ENCODE measurements around the gene OR6J1.

DNA sequence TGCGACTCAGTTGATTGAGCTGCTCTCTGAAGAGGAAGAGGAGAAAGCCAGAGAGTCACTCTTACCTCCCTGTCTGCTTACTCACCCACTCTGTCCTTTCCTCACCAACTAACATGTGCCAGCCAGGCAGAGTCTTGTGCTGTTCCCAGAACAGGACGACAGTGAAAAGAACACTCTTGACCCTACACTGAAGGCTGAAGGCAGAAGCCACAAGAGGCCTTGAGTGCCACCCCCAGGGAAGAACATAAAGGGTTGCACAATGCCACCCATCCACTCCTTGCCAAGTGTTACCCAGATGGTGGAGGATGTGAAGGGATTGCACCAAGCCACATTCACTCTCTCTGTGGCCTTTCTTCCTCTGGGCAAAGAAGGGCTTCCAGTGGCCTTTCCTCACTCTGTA is 33.2 kb downstream of the OR6J1 start:
- no peak for TF ChIP-seq ZNF600 (tag by site-specific recombination; IDR thresholded peaks at IDR 0.05)
- TF ChIP-seq ZNF530 (tag by site-specific recombination; IDR thresholded peaks at IDR 0.05; ENCODE audit: low read depth) = no peak
- TF ChIP-seq, protein P1, sequence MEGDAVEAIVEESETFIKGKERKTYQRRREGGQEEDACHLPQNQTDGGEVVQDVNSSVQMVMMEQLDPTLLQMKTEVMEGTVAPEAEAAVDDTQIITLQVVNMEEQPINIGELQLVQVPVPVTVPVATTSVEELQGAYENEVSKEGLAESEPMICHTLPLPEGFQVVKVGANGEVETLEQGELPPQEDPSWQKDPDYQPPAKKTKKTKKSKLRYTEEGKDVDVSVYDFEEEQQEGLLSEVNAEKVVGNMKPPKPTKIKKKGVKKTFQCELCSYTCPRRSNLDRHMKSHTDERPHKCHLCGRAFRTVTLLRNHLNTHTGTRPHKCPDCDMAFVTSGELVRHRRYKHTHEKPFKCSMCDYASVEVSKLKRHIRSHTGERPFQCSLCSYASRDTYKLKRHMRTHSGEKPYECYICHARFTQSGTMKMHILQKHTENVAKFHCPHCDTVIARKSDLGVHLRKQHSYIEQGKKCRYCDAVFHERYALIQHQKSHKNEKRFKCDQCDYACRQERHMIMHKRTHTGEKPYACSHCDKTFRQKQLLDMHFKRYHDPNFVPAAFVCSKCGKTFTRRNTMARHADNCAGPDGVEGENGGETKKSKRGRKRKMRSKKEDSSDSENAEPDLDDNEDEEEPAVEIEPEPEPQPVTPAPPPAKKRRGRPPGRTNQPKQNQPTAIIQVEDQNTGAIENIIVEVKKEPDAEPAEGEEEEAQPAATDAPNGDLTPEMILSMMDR (tag by site-specific recombination; IDR thresholded peaks at IDR 0.05) = no peak
- no peak for TF ChIP-seq ZNF324 (tag by site-specific recombination; IDR thresholded peaks at IDR 0.05)
- TF ChIP-seq ZNF114 (tag by site-specific recombination; IDR thresholded peaks at IDR 0.05) = no peak
- TF ChIP-seq, protein P2, sequence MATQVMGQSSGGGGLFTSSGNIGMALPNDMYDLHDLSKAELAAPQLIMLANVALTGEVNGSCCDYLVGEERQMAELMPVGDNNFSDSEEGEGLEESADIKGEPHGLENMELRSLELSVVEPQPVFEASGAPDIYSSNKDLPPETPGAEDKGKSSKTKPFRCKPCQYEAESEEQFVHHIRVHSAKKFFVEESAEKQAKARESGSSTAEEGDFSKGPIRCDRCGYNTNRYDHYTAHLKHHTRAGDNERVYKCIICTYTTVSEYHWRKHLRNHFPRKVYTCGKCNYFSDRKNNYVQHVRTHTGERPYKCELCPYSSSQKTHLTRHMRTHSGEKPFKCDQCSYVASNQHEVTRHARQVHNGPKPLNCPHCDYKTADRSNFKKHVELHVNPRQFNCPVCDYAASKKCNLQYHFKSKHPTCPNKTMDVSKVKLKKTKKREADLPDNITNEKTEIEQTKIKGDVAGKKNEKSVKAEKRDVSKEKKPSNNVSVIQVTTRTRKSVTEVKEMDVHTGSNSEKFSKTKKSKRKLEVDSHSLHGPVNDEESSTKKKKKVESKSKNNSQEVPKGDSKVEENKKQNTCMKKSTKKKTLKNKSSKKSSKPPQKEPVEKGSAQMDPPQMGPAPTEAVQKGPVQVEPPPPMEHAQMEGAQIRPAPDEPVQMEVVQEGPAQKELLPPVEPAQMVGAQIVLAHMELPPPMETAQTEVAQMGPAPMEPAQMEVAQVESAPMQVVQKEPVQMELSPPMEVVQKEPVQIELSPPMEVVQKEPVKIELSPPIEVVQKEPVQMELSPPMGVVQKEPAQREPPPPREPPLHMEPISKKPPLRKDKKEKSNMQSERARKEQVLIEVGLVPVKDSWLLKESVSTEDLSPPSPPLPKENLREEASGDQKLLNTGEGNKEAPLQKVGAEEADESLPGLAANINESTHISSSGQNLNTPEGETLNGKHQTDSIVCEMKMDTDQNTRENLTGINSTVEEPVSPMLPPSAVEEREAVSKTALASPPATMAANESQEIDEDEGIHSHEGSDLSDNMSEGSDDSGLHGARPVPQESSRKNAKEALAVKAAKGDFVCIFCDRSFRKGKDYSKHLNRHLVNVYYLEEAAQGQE (tag by site-specific recombination; IDR thresholded peaks at IDR 0.05) = no peak
- TF ChIP-seq, protein P3, sequence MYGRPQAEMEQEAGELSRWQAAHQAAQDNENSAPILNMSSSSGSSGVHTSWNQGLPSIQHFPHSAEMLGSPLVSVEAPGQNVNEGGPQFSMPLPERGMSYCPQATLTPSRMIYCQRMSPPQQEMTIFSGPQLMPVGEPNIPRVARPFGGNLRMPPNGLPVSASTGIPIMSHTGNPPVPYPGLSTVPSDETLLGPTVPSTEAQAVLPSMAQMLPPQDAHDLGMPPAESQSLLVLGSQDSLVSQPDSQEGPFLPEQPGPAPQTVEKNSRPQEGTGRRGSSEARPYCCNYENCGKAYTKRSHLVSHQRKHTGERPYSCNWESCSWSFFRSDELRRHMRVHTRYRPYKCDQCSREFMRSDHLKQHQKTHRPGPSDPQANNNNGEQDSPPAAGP (tag by site-specific recombination; IDR thresholded peaks at IDR 0.05) = no peak
